Stomach (tissue), 4 donors: ENCODE measurements around the gene HARS2.

Source experiments
- EP300 ChIP-seq: sonication (generic); formaldehyde crosslinking; IDR thresholded peaks from one replicate; pipeline ENCODE4 v1.6.1; 2017; ENCODE audit warnings: antibody characterized with exemption
- POLR2A ChIP-seq, 4 donors: fragments of 450-650 bp; IDR thresholded peaks; one replicate each; pipeline ENCODE4 v1.6.1; 2016; ENCODE audit warnings: antibody characterized with exemption in 4 of 4, control low read depth in 2 of 4, mild to moderate bottlenecking in 1 of 4, moderate library complexity in 1 of 4
- POLR2AphosphoS5 ChIP-seq, 3 donors: sonication (generic); formaldehyde crosslinking; IDR thresholded peaks; one replicate each; pipeline ENCODE4 v1.6.1; 2016; ENCODE audit warnings: antibody characterized with exemption in 3 of 3
- TF ChIP-seq, protein P1 (sequence below), 7 experiments: fragments of 450-650 bp in 4 of 7; fragments of 200-600 bp in 3 of 7; sonication (generic) in 3 of 7; IDR thresholded peaks; one replicate each; pipeline ENCODE4 v1.5.1; 2016 to 2019; ENCODE audit warnings: antibody characterized with exemption in 7 of 7, control low read depth in 2 of 7, mild to moderate bottlenecking in 1 of 7

DNA sequence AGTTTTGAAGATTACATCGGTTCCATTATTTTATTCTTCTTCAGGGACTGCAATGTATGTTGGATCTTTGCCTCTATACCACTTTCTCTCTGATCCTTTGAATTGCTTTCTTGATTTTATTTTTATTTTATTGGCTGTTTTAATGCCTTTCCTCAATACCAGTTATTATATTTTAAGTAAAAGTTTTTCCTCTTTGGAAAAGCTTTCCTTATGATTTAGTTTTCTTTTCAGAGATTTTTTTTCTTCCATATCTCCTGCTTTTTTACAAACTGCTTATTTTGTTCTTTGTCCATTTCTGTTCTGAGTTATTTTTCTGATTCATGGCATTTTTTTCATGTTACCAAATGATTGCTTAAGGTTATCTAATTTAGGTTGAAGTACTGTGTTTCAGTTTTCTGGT is 20.5 kb downstream of the HARS2 start:
- TF ChIP-seq POLR2A (IDR thresholded peaks at IDR 0.05): no peak
- TF ChIP-seq, protein P1, sequence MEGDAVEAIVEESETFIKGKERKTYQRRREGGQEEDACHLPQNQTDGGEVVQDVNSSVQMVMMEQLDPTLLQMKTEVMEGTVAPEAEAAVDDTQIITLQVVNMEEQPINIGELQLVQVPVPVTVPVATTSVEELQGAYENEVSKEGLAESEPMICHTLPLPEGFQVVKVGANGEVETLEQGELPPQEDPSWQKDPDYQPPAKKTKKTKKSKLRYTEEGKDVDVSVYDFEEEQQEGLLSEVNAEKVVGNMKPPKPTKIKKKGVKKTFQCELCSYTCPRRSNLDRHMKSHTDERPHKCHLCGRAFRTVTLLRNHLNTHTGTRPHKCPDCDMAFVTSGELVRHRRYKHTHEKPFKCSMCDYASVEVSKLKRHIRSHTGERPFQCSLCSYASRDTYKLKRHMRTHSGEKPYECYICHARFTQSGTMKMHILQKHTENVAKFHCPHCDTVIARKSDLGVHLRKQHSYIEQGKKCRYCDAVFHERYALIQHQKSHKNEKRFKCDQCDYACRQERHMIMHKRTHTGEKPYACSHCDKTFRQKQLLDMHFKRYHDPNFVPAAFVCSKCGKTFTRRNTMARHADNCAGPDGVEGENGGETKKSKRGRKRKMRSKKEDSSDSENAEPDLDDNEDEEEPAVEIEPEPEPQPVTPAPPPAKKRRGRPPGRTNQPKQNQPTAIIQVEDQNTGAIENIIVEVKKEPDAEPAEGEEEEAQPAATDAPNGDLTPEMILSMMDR (IDR thresholded peaks at IDR 0.05): no peak
- no peak for TF ChIP-seq POLR2AphosphoS5 (IDR thresholded peaks at IDR 0.05)
- TF ChIP-seq EP300: no peak
